NCI-H460 (cell line): ENCODE data around the gene ERGIC1. TPM values are rescaled to one million over a fixed set of nuclear protein-coding genes. Genes with fewer than 3 reads are reported as not detected.
A peak's percentile ranks its signal among the peaks of the same experiment; 100 is the strongest.
"Not testable (repeated sequence)": the region's sequence is repeated elsewhere in the genome, so short reads cannot be mapped to it uniquely, and the experiment has no call there.

Source experiments
- DNase-seq: peaks from one replicate; pipeline ENCODE4 v3.0.0-alpha.2; 2016; ENCODE audit warnings: low read depth; ENCODE audit errors: extremely low read depth
- total RNA-seq: library from RNA; depleted of rRNA; stranded (reverse); fragments of >200 nt; shearing (Covaris generic); gene quantifications from 2 replicates; pipeline ENCODE4 v1.2.3, GENCODE V29; 2014

The ERGIC1 gene
- total RNA-seq, 1 experiment from 2014 or later, result 189 TPM

DNA sequence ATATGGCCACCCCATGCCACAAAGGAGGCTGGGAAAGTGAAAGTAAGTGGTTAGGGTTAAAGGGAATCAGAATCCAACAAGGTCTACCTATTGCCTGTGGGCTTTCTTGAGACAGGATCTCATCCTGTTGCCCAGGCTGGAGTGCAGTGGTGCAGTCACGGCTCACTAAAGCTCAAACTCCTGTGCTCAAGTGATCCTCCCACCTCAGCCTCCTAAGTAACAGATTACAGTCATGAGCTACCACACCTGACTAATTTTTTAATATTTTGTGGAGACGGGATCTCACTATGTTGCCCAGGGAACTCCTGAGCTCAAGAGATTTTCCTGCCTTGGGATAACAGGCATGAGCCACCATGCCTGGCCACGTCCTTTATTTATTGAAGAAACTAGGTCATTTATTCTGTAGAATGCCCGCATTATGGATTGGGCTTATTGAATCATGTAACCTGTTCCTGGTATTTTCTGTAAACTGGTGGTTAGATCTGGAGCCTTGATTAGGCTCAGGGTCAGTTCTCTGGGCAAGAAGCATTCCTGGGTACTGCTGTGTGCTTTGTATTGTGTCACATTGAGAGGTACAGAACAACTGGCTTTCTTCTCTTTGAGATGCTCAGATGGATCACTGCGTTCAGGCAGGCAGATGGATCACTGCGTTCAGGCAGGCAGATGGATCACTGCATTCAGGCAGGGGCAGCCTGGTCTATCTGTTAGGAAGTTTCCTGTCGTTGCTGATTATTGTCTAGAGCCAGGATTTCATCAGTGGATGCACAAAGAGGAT is 41.6 kb downstream of the ERGIC1 start:
- no peak for DNase-seq

DNA sequence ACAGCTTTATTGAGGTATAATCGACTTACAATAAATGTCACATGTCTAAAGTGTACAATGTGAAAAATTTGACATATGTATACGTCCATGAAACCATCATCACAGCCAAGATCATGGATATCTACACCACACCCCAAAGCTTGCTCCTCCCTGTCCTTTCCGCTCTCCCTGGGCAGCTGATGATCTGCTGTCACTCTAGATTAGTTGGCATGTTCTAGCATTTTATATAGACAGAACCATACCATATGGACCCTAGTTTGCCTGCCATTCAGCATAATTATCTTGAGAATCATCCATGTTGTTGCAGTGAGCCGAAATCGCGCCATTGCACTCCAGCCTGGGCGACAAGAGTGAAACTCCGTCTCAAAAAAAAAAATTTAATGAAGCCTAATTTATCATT is 42.5 kb downstream of the ERGIC1 start:
- no peak for DNase-seq

DNA sequence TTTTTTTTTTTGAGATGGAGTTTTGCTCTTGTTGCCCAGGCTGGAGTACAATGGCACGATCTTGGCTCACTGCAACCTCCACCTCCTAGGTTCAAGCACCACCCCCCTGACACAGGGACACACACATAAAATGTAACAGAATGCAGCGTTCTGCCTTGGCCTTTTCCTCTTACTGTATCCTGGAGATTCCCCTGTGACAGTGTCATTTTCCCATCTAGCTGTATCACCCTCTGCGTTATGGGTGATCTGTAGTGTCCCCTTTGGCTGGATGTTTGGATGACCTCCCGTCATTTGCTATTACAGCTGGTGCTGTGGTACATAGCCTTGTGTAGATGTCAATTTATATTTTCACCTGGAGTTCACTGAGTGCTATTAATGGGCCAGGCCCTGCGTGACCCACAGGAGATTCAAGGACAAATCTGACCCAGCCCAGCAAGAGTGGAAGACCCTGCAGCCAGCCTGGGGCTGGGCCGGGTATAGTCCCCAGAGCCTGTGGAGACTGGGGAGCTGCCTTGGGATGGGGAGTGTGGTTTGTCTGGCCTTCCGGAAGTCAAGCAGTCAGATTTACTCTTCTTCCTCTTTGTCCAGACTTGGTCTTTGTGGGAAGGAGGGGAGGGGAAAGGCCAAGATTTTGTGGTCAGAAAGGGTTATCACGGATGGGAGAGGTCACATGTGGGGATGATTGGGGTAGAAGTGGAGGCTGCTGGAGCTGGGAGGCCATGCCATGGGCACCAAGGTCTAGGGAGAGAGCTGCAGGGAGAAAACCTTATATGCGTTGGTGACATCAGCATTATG is 43.6 kb downstream of the ERGIC1 start:
- no peak for DNase-seq

DNA sequence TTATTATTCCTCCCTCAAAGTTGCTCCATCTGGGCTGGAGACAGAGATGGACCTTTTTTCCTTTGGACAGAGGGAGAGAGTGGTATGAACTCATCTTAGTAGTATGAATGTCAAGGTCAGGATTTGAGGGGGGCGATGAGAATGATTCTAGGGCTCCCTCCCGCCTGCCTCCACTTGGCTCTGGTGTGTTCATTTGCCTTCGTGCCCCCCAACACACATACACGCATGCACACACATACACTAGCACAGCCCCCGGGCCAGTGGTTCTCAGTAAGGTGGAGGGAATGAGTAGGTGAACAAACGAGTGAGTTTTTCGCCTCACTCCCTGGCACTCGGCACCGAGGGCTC is 44.5 kb downstream of the ERGIC1 start:
- DNase-seq, result no peak

DNA sequence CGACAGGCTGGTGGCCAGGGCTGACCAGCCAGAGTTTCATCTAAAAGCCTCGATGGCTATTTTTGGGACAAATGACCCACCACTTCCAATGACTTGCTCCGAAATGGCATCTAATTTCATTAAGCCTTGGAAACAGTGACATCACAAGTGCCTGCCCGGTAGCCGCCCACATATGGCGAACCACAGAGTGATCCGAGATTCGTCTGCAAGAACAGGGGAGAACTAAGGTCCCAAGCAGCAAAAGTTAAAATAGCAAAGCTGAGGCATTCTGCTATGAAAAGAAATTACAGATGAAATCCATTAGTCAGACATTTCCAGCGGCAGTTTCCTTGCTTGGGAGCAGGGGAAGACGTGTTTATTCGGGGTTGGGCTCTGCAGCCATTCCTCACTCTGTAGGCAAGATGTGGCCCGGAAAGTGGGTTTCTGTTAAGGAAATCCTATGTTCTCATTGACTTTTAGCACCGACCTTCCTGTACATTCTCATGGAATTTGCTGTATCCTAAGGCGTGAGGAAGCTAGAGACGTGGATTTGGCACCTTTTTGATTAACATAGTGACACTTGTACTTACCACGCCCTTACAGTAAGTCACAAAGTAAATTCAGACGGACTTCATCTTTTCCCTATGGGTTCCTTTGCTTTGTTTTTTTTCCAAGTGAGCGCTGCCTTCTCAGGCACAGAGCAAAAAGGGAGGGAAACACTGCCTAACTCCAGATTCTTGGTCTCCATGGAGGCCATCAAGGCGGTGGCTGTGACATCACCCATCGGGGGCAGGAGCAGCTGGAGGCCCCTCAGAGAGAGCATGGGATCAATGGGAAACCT is 45.1 kb downstream of the ERGIC1 start:
- no peak for DNase-seq

DNA sequence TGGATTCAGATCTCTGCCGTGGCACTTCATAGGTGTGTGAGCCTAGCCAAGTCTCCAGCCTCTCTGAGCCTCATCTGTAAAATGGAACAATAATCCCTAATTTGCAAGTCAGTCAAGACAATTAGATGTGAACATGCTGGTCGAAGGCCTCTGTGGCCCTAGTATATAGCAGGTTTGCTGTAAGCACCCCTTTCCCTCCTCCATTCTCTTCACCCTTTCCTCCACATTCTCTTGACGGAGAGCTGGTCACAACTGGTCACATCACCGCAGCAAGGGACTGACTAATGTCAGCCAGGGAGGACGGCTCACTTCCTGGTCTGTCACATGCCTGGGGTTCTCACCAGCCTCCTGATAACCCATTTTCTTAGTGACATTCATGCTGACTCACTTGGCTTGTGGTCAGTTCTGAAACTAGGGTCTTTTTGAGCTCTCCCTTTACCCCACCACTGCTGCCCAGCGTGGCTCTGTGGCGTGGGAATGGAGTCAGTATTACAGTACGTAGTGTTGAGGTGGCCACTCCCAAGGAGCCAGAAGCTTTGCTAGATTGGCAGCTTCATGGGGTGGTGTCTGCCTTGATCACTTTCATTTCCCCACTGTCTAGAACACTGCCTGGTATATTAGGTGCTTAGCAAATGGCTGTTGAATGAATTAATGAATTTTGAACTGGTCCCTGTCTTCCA is 47.8 kb downstream of the ERGIC1 start:
- DNase-seq, result no peak

DNA sequence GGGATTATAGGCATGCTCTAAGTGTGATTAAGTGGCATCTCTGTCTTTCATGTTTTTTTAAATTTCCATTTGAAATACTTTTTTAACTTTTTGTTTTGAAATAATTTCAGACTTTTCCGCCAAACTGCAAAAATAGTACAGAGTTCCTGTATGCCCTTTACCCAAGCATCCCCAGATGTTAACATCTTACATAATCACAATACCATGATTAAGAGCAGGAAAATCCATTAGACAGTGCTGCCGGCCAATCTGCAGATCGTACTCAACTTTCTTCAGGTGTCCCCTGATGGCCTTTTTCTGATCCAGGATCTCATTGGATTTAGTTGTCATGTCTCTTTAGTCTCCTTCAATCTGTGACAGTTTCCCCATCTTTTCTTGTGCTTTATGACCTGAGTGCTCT is 49.0 kb downstream of the ERGIC1 start:
- DNase-seq, result no peak

DNA sequence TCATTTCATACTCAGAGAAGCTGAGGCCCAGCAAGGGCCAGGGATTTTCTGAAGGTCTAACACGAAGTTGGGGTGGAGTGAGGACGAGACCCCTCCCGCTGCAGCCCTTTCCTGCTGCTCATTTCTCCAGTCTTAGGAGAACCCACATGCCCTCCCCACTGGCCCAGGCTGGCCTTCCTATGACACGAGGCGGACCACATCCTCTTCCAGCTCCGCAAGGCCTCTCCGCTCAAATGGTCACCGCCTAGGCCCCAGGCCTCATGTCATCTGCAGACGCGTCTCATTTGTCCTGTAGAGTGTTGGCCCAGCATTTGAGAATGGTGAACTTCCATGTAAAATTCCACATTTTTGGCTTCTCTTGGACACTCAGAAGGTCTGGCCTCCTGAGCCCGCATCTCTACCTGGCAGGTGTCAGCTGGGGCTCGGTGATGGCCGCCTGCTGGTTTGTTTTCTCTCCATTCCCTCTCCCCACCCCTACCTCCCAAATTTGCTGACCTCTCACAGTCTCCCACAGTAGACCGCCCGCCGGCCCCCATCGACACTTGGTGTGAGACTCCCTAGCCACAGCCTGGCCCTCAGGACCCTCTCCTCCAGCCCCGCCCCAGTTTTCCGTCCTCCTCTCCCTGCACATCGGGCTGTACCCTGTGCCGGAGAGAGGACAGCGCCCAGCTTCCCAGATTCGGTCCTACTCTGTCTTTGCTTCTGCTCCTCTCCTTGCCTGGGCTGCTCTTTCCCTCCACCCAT is 51.7 kb downstream of the ERGIC1 start:
- no peak for DNase-seq

DNA sequence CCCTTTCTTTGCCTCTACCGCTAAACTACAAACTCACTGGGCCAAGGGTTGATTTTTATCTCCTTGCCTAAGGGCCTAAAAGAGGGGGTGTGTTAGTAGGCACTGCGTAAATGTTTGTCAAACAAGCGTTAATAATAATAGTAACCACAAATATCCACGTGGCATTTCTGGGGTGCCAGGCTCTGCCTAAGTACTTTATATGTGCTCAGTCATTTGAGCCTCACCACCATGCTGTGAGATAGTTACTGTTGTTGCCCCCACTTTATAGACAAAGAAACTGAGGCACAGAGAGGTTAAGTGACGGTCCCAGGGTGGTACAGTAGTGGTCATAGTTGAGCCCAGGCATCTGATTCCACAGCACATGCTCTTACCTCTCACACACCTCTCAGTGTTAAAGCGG is 52.4 kb downstream of the ERGIC1 start:
- DNase-seq, result no peak

DNA sequence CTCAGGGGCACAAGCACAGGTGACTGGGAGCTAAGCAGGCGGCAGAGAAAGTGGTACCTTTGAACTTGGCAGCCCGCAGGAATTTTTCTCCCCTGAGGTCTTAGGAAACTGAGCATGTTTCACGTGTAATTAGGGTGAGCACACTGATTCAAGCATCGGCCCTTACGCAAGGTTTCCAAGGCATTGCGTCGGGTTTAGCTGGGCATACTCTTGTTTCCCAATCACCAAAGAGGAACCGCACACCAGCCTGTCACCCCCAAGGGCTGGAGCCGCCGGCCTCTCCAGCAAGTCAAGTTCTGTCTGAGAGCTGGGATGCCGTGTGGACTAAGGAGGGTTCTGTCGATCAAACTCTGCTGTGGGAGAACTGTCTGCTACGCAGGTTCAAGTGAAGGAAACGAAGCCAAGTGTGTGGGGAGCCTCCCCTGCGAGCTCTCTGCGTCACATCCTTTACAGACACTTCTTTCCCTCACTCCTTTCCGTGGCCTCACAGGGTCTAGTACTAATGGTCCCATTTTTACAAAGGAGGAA is 53.0 kb downstream of the ERGIC1 start:
- peak; percentile 46 for DNase-seq

DNA sequence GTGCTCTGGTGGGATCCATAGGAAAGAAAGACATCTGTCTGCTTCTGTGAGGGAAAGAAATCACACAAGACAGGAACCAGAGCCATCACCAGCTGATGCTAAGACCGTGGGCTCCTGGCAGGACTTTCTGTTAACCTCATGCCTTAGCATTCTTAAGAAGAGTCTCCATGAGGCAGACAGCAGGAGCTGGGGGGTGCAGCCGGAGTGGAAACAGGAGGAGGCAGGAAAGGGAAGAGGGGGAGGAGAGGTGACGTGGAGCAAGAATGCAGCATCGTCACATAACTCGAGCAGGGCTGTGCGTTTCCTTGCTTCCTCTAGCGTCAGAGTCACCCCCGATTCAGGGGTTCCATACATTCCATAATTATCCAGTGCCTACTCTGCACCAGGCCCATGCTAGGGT is 53.6 kb downstream of the ERGIC1 start:
- DNase-seq, result no peak

DNA sequence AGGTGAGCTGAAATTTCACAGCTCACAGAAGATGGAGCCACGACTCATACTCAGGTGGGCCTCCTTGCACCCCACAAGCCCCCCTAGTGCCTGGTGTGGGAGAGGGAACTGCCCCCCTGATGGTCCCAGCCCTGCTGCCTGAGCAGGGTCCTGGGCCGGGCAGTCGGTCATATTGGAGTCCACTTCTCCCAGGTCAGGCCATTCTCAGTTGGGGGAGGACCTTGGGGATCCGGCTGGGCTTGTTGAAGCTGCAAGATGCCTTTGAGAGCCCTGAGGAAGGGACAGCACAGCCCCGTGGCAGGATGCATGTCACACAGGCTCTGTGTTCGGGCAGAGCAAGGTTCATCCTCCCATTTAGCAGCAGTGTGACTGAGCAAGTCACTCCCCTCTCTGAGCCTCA is 56.6 kb downstream of the ERGIC1 start:
- no peak for DNase-seq

DNA sequence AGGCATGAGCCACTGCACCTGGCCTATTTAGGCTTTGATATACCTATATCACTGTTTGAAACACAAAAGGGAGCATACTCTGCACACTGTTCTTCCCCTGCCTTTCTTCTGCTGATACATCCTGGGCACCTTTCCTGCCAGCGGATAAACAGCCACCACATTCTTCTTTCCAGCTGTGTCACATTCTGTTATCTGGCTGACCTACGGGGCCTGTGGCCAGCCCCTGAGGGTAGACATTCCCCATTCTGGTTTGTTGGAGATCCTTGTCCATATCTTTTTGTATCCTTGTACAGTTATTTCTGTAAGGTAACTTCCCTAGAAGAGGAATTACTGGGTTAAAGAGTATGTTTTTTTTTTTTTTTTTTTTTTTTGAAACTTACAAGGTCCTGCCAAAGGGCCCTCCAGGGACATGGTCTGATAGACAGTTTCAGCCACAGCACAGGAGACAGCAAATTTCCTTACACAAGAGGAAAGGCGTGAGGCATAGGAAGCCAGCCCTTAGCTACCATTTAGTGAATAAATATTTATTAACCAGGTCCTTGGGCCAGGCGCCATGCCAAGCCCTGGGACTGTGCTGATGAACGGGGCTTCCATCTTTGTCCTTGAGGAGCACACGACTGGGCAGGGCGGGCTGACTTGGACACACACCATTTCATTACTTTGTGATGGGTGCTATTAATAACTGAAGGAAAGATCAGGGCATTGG is 57.8 kb downstream of the ERGIC1 start:
- DNase-seq, result no peak

DNA sequence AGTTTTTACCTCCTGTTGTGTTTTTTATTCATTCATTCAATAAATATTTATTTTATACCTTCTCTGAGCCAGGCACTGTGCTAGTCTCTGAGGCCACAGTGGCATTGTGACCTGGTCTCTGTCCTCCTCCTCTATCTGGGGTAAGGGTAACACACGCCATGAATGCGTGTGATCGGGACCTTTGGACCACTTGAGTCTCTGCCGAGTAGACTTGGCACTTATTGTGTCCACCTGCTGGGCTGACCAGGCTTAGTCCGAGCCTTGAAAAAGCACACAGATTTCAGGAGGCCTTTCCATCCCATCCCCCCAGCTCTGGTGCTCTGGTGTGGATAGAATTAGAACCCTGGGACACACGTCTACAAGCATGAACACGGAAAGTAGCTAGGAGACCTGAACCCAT is 58.7 kb downstream of the ERGIC1 start:
- no peak for DNase-seq

DNA sequence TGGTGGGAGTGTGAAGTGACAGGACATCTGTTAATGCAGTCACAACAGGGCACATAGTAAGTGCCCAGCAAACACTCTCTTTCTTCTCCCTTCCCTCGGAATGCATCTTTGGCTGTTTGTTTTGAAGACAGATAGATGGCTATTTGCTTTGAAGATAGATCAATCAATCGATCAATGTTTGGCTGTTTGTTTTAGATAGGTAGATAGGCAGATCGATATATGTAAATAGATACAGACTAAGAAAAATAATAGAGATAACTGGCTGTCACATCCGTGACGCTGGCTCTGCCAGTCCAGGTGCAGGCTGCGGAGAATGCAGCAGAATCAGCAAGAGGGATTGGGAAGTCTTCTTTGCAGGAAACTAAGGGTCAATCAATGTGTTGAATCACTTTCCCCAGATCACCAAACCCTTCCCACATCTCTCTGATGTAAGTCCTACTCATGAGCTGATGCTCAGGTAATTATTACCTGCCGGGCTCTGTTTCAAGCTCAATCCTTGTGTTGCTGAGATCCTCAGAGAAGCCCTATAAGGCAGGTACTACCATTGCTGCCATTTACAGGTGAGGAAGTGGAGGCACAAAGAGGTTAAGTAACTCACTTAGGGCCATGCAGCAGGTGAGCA is 60.8 kb downstream of the ERGIC1 start:
- DNase-seq, result no peak

DNA sequence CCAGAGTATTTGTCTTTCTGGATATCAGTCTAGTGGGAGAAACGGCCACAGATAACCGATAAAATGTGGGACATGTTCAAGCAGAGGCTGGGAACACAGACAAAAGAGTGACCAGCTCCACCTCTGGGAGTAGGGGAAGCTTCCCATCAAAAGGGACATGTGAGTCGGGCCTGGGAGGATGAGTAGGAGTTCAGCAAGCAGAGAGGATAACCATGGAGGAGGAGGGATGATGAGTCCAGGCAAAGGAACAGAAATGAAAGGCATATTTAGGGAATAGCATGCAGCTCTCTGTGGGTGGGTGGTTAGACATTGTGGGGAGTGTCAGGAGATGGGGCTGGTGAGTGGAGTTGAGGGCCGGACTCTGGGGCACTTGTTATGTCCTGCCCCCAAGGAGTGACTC is 61.5 kb downstream of the ERGIC1 start:
- no peak for DNase-seq

DNA sequence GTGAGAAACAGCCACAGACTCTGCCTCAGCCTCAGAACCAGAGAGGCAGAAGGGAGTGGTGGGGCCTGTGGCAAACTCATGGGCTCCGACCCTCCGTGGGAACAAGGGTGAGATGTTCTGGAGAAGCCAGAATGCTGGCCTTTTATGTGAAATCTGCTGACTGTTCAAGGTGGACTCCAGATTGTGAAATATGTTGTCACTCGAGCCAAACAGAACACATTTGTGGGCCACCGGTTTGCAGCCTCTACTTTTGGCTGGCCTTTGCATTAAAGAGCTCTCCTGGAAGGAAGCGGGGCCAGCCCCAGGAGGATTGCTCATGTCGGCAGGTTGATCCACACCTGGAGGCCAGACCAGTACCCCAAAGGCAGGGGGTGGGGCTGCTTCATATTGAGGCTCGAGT is 62.4 kb downstream of the ERGIC1 start:
- DNase-seq, result no peak

DNA sequence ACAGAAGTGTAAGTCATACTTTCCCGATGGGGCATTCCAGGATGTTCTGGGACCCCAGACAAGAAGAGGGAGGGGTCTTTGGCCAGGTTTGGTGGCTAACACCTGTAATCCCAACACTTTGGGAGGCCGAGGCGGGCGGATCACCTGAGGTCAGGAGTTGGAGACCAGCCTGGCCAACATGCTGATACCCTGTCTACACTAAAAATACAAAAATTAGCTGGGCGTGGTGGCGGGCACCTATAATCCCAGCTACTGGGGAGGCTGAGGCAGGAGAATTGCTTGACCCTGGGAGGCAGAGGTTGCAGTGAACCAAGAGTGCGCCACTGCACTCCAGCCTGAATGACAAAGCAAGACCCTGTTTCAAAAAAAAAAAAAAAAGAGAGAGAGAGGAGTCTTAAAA is 63.0 kb downstream of the ERGIC1 start:
- not testable (repeated sequence) for DNase-seq
